GM23338 (cell line): ENCODE measurements around the gene ELAVL2. TPM values are rescaled to one million over a fixed set of nuclear protein-coding genes. Genes with fewer than 3 reads are reported as not detected.

Experiments used
- ATAC-seq: fragments of 200-7000 bp; cut with Tn5 transposase; 3 replicates; pipeline ENCODE4 v1.9.1; 2020
- DNase-seq: peaks from one replicate; pipeline ENCODE4 v3.0.0-alpha.2; 2015; ENCODE audit warnings: low spot score
- H2AFZ ChIP-seq: fragments of 200-600 bp; sonication (generic); 2 replicates; pipeline ENCODE4 v1.8.0; 2016; ENCODE audit warnings: antibody characterized with exemption, mild to moderate bottlenecking, moderate library complexity
- H3F3A ChIP-seq: fragments of 200-600 bp; sonication (generic); replicated peaks from 2 replicates; pipeline ENCODE4 v1.8.0; 2017; ENCODE audit warnings: antibody characterized with exemption, mixed run types, low read depth
- H3K27ac ChIP-seq: fragments of 200-600 bp; sonication (generic); 2 replicates; pipeline ENCODE4 v1.6.1; 2016; ENCODE audit warnings: low read depth
- H3K27me3 ChIP-seq: fragments of 200-600 bp; sonication (generic); 2 replicates; pipeline ENCODE4 v1.8.0; 2016; ENCODE audit warnings: mild to moderate bottlenecking, mixed run types, moderate library complexity; ENCODE audit not compliant: insufficient read depth
- H3K36me3 ChIP-seq: fragments of 200-600 bp; sonication (generic); 2 replicates; pipeline ENCODE4 v1.8.0; 2016; ENCODE audit warnings: mild to moderate bottlenecking; ENCODE audit not compliant: insufficient read depth
- H3K4me1 ChIP-seq: fragments of 200-600 bp; sonication (generic); 2 replicates; pipeline ENCODE4 v1.8.0; 2016; ENCODE audit warnings: mild to moderate bottlenecking, moderate library complexity; ENCODE audit not compliant: insufficient read depth
- H3K4me2 ChIP-seq: fragments of 200-600 bp; sonication (generic); 2 replicates; pipeline ENCODE4 v1.7.1; 2017; ENCODE audit warnings: mixed run types
- H3K4me3 ChIP-seq: fragments of 200-600 bp; sonication (generic); 2 replicates; pipeline ENCODE4 v1.6.1; 2016; ENCODE audit warnings: mixed run types
- H3K79me2 ChIP-seq: fragments of 200-600 bp; sonication (generic); replicated peaks from 2 replicates; pipeline ENCODE4 v1.8.0; 2017; ENCODE audit warnings: mild to moderate bottlenecking; ENCODE audit not compliant: insufficient read depth
- H3K9me2 ChIP-seq: fragments of 200-600 bp; sonication (generic); 2 replicates; pipeline ENCODE4 v1.8.0; 2017; ENCODE audit not compliant: insufficient read depth
- H4K20me1 ChIP-seq: fragments of 200-600 bp; sonication (generic); replicated peaks from 2 replicates; pipeline ENCODE4 v1.8.0; 2017; ENCODE audit warnings: mild to moderate bottlenecking; ENCODE audit not compliant: insufficient read depth
- H3K27ac Mint-ChIP-seq: 2 replicates; pipeline ENCODE4 v1.8.0; 2020; ENCODE audit warnings: inconsistent platforms, mild to moderate bottlenecking, moderate library complexity, mixed read lengths
- H3K27me3 Mint-ChIP-seq: 3 replicates; pipeline ENCODE4 v1.8.0; 2022; ENCODE audit warnings: low read depth, mild to moderate bottlenecking, moderate library complexity, mixed read lengths, inconsistent platforms; ENCODE audit not compliant: insufficient read depth, poor library complexity
- H3K36me3 Mint-ChIP-seq: 3 replicates; pipeline ENCODE4 v1.8.0; 2021; ENCODE audit warnings: low read depth, mild to moderate bottlenecking, inconsistent platforms, moderate library complexity, mixed read lengths
- H3K4me1 Mint-ChIP-seq: 3 replicates; pipeline ENCODE4 v1.8.0; 2020; ENCODE audit warnings: mild to moderate bottlenecking, inconsistent platforms, mixed read lengths
- H3K4me3 Mint-ChIP-seq: 3 replicates; pipeline ENCODE4 v1.8.0; 2021; ENCODE audit warnings: moderate library complexity, mild to moderate bottlenecking, inconsistent platforms, mixed read lengths
- H3K9me3 Mint-ChIP-seq: 3 replicates; pipeline ENCODE4 v1.8.0; 2020; ENCODE audit warnings: moderate library complexity, mild to moderate bottlenecking, inconsistent platforms, mixed read lengths
- CREB1 ChIP-seq: fragments of 250-450 bp; sonication (Bioruptor Pico); IDR thresholded peaks from 2 replicates; pipeline ENCODE4 v1.5.0; 2020; ENCODE audit warnings: low read depth, mild to moderate bottlenecking, moderate library complexity
- CTCF ChIP-seq, 2 experiments: fragments of 200-600 bp in 1 of 2; sonication (generic) in 1 of 2; conservative IDR thresholded peaks; 2 replicates each; pipeline versions ENCODE4 v1.5.1 to v1.6.1; 2016 to 2017; ENCODE audit warnings: antibody characterized with exemption in 2 of 2, low read depth in 2 of 2, mild to moderate bottlenecking in 2 of 2, moderate library complexity in 1 of 2
- ETS1 ChIP-seq: IDR thresholded peaks from 2 replicates; pipeline ENCODE4 v1.6.1; 2016; ENCODE audit warnings: antibody characterized with exemption
- EZH2 ChIP-seq: fragments of 200-600 bp; sonication (generic); IDR thresholded peaks from one replicate; pipeline ENCODE4 v1.8.0; 2017; ENCODE audit warnings: antibody characterized with exemption, mild to moderate bottlenecking, low read depth; ENCODE audit not compliant: unreplicated experiment
- EZH2phosphoT487 ChIP-seq: fragments of 200-600 bp; sonication (generic); IDR thresholded peaks from one replicate; pipeline ENCODE4 v1.8.1; 2018; ENCODE audit warnings: antibody characterized with exemption; ENCODE audit not compliant: unreplicated experiment
- JUNB ChIP-seq: IDR thresholded peaks from one replicate; pipeline ENCODE4 v1.6.1; 2016; ENCODE audit warnings: antibody characterized with exemption; ENCODE audit not compliant: unreplicated experiment
- NANOG ChIP-seq: IDR thresholded peaks from 2 replicates; pipeline ENCODE4 v1.6.1; 2016; ENCODE audit warnings: antibody characterized with exemption, borderline replicate concordance
- POLR2AphosphoS5 ChIP-seq: IDR thresholded peaks from 2 replicates; pipeline ENCODE4 v1.6.1; 2016; ENCODE audit warnings: antibody characterized with exemption, low read depth
- REST ChIP-seq: IDR thresholded peaks from one replicate; pipeline ENCODE4 v1.6.1; 2018; ENCODE audit warnings: antibody characterized with exemption; ENCODE audit not compliant: unreplicated experiment
- STAT1 ChIP-seq: IDR thresholded peaks from one replicate; pipeline ENCODE4 v1.6.1; 2016; ENCODE audit warnings: antibody characterized with exemption; ENCODE audit not compliant: unreplicated experiment
- ZNF114 ChIP-seq: fragments of 250-450 bp; sonication (Bioruptor Pico); IDR thresholded peaks from 2 replicates; pipeline ENCODE4 v1.5.0; 2020; ENCODE audit warnings: mild to moderate bottlenecking, moderate library complexity
- ZNF331 ChIP-seq: fragments of 250-450 bp; sonication (Bioruptor Pico); IDR thresholded peaks from 2 replicates; pipeline ENCODE4 v1.5.0; 2020; ENCODE audit warnings: low read depth, mild to moderate bottlenecking, moderate library complexity
- ZNF462 ChIP-seq: fragments of 250-450 bp; sonication (Bioruptor Pico); IDR thresholded peaks from 2 replicates; pipeline ENCODE4 v1.5.0; 2020; ENCODE audit warnings: mild to moderate bottlenecking, moderate library complexity
- polyA plus RNA-seq: library from polyadenylated mRNA; unstranded; fragments of >200 nt; fragmentation: Nextera tagmentation; extraction: Ambion mirVana; gene quantifications from 2 replicates; pipeline ENCODE4 v1.2.1, GENCODE V29; 2016
- total RNA-seq: library from RNA; depleted of rRNA; stranded (reverse); fragments of >200 nt; shearing (Covaris generic); gene quantifications from 2 replicates; pipeline ENCODE4 v1.2.3, GENCODE V29; 2014

ELAVL2 gene
- total and polyA plus RNA-seq, 2 experiments from 2014 or later, result 18.6 to 42.4 TPM

- ATAC-seq, result no peak
- no peaks in the 10 kb centered on the region for H3K27me3 ChIP-seq
- no peaks in the 10 kb centered on the region for H3F3A ChIP-seq
- H3K4me3 ChIP-seq, result no peak overlapping the region
- Mint-ChIP-seq H3K4me3 (no peak overlapping the region), H3K27ac (peak overlapping the region; percentile 46; the same call in 1 of the 2 replicates), H3K36me3 (peaks cover 15% of the 10 kb centered on the region), H3K4me1 (peaks cover 82% of the 10 kb centered on the region), H3K27me3 (peaks cover 5% of the 10 kb centered on the region), H3K9me3 (no peaks in the 10 kb centered on the region; the same call in 1 of the 3 replicates)
- H3K79me2 ChIP-seq, result peaks cover 96% of the 10 kb centered on the region
- no peaks in the 10 kb centered on the region for H3K9me2 ChIP-seq
- 0 out of 2 replicates have a peak, but pooled peaks cover 2% of the 10 kb centered on the region for H4K20me1 ChIP-seq
- DNase-seq, result no peak
- TF ChIP-seq POLR2AphosphoS5 (no peak), CTCF (conservative IDR thresholded peaks at IDR 0.05; ENCODE audit: low read depth in 2 of 2) (no peak), ZNF331 (CRISPR knock-in tag) (no peak), ZNF114 (CRISPR knock-in tag) (no peak), EZH2phosphoT487 (no peak), NANOG (no peak), CREB1 (CRISPR knock-in tag) (no peak), STAT1 (no peak), JUNB (no peak), ETS1 (no peak), ZNF462 (CRISPR knock-in tag) (no peak), EZH2 (no peak), REST (no peak)
- no peak overlapping the region for H3K27ac ChIP-seq
- H3K4me1 ChIP-seq, result peaks cover 97% of the 10 kb centered on the region
- no peak overlapping the region for H2AFZ ChIP-seq
- H3K4me2 ChIP-seq, result peak overlapping the region; percentile 56
- H3K36me3 ChIP-seq, result no peaks in the 10 kb centered on the region
Measured at GRCh38 chr9:23771746-23772384, 54.2 kb downstream of the ELAVL2 start.
